Measurements from ENCODE around the gene C2CD4A.
"Not testable (repeated sequence)": the region's sequence is repeated elsewhere in the genome, so short reads cannot be mapped to it uniquely, and the experiment has no call there.

The C2CD4A gene

DNA sequence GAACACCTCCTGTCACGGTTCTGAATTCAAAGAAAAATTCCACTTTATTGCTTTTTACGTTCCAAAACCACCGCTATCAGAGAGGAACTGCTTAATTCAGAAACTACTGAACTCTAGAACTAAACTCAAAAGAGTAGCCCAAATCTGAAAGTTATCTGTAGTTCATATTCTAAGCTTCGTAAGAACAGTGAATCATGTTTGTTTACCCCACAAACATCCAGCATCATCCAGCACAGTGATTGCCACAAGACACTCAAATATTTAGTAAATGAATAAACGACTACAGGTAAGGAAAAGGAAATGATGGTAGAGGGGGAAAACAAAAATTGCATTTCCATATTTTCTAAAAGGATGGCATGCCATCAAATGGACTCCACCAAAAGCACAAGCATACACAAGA, 38.9 kb upstream of the C2CD4A start:
- no peak for DNase-seq (ENCODE audit: low read depth, low spot score)
- TF ChIP-seq, protein P1, sequence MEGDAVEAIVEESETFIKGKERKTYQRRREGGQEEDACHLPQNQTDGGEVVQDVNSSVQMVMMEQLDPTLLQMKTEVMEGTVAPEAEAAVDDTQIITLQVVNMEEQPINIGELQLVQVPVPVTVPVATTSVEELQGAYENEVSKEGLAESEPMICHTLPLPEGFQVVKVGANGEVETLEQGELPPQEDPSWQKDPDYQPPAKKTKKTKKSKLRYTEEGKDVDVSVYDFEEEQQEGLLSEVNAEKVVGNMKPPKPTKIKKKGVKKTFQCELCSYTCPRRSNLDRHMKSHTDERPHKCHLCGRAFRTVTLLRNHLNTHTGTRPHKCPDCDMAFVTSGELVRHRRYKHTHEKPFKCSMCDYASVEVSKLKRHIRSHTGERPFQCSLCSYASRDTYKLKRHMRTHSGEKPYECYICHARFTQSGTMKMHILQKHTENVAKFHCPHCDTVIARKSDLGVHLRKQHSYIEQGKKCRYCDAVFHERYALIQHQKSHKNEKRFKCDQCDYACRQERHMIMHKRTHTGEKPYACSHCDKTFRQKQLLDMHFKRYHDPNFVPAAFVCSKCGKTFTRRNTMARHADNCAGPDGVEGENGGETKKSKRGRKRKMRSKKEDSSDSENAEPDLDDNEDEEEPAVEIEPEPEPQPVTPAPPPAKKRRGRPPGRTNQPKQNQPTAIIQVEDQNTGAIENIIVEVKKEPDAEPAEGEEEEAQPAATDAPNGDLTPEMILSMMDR (IDR thresholded peaks at IDR 0.05; ENCODE audit: insufficient read depth, low read length, missing control alignments) = no peak
- H3K4me3 ChIP-seq (ENCODE audit: low read depth, low read length) = no peak overlapping the region
- POLR2A ChIA-PET = no interaction called here
- CTCF ChIA-PET = interaction anchor here (1.7 kb wide), 1 partner anchor 33 kb away, joined by 4 read pairs; no protein-coding TSS in a partner anchor

DNA sequence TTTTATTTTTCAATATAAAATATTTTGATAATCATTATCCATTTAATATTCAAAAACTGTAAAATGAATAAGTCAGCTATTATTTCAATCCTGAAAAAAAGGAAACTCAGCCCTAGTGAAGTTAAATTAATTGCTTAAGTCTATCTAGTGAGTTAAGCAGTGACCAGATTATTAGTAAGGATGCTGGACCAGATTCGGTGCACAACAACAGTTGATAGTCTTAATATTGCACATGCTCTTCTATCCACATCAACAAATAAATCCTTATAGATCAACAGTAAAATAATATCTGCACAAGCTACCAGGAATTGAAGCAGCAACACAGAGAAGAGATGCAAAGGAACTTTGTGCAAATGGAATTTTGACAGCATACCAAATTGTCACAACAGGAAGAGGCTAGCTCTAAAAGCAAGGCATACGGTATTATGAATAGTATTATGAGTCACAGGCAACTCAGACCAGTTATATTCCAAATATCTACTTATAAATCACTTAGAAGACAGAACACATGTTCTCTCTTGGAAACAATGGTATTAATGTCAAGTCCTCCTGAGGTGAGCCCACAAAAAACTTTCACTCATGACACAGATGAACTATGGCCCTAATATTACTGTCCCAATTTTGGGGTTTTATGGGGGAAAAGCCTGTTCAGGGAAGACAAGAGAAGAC, 31.4 kb upstream of the C2CD4A start:
- ChIA-PET CTCF (interaction anchor here (1.5 kb wide), 2 partner anchors 10 to 25 kb away, joined by 4 to 5 read pairs; partner anchors contain the start of gene VPS13C), POLR2A (no interaction called here)
- H3K4me3 ChIP-seq (ENCODE audit: low read depth, low read length) = no peak overlapping the region
- TF ChIP-seq, protein P1 (IDR thresholded peaks at IDR 0.05; ENCODE audit: insufficient read depth, low read length, missing control alignments) = no peak
- peak; percentile 28 for DNase-seq (ENCODE audit: low read depth, low spot score)

- DNase-seq (ENCODE audit: low read depth, low spot score) = no peak
- TF ChIP-seq, protein P1 (IDR thresholded peaks at IDR 0.05; ENCODE audit: insufficient read depth, low read length, missing control alignments) = no peak
- ChIA-PET CTCF (interaction anchor here (1.8 kb wide), 1 partner anchor 15 kb away, joined by 6 read pairs; the partner anchor contains the start of gene VPS13C), POLR2A (no interaction called here)
- no peak overlapping the region for H3K4me3 ChIP-seq (ENCODE audit: low read depth, low read length)
Measured at GRCh38 chr15:62046078-62046743, 20.6 kb upstream of the C2CD4A start.

GRCh38 chr15:62047282-62047827, 19.4 kb upstream of the C2CD4A start:
- POLR2A ChIA-PET = no interaction called here
- TF ChIP-seq, protein P1 (IDR thresholded peaks at IDR 0.05; ENCODE audit: insufficient read depth, low read length, missing control alignments) = no peak
- CTCF ChIA-PET = interaction anchor here (1.8 kb wide), 1 partner anchor 14 kb away, joined by 6 read pairs; the partner anchor contains the start of gene VPS13C
- DNase-seq (ENCODE audit: low read depth, low spot score) = no peak
- H3K4me3 ChIP-seq (ENCODE audit: low read depth, low read length) = no peak overlapping the region

DNA sequence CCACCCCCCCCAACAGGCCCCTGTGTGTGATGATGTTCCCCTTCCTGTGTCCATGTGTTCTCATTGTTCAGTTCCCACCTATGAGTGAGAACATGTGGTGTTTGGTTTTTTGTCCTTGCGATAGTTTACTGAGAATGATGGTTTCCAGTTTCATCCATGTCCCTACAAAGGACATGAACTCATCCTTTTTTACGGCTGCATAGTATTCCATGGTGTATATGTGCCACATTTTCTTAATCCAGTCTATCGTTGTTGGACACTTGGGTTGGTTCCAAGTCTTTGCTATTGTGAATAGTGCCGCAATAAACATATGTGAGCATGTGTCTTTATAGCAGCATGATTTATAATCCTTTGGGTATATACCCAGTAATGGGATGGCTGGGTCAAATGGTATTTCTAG, 18.5 kb upstream of the C2CD4A start:
- DNase-seq (ENCODE audit: low read depth, low spot score); H3K4me3 ChIP-seq (ENCODE audit: low read depth, low read length); POLR2A ChIA-PET; CTCF ChIA-PET: not testable (repeated sequence)

- POLR2A ChIA-PET = no interaction called here
- no peak for DNase-seq (ENCODE audit: low read depth, low spot score)
- CTCF ChIA-PET = no interaction called here
- TF ChIP-seq, protein P1 (IDR thresholded peaks at IDR 0.05; ENCODE audit: insufficient read depth, low read length, missing control alignments) = no peak
- H3K4me3 ChIP-seq (ENCODE audit: low read depth, low read length) = no peak overlapping the region
Measured at GRCh38 chr15:62050115-62050514, 16.7 kb upstream of the C2CD4A start.

Data from AG04449 (cell line).